Measurements from ENCODE around the gene TEX52.

Gene TEX52

DNA sequence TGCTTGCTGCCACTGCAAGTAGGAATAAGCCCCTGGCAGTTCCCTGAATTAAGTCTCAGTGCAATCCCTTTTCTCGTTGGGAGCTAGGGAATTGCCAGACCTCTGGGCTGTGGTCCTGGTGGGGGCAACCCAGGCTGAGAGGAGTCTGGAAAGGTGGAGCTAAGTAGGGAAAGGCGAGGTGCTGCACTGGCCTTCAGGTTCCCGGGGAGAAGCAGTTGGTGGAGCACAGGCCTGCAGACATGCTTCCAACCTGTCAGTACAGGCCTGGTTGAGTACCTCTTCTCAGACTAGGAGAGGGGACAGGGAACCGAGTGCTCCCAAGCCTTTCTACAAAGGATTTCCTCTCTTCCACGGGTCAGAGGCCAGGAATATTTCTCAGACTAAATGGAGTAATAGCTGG lies 23.5 kb downstream of the TEX52 start:
- no peak for DNase-seq (ENCODE audit: low read depth, low spot score)

DNA sequence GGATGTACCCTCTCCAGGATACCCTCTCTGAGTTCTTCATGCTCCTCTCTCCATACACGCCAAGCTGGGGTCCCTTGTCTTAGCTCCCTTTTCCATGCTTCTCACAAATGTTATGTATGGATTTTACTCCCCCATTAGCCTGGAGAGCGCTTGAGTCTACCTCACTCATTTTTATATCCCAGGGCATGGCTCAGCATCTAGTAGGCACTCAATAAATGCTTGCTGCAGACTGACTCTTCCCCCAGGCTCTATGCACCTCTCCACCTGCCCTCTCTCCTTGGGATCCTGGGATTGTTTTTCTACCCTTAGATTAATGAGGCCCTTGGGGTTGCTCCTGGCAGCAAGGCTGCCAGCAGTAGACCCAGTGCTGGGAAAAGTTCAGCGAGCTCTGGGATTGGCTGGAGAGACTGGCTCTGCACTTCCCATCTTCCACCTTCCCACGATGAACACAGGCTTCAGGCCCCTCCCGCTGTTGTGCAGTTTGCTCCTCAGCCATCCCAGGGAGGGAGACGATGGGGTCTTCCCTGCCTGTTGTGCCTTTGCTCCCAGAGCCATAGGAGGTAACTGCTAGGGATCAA lies 24.2 kb downstream of the TEX52 start:
- no peak for DNase-seq (ENCODE audit: low read depth, low spot score)

- DNase-seq (ENCODE audit: low read depth, low spot score): no peak
Observed at GRCh38 chr12:2829275-2829674, 27.6 kb downstream of the TEX52 start.

GRCh38 chr12:2826721-2827515 lies 29.9 kb downstream of the TEX52 start:
- DNase-seq (ENCODE audit: low read depth, low spot score): no peak

GRCh38 chr12:2826036-2826435 lies 30.8 kb downstream of the TEX52 start:
- no peak for DNase-seq (ENCODE audit: low read depth, low spot score)

GRCh38 chr12:2825132-2825531 lies 31.7 kb downstream of the TEX52 start:
- no peak for DNase-seq (ENCODE audit: low read depth, low spot score)

GRCh38 chr12:2824541-2824940 lies 32.3 kb downstream of the TEX52 start:
- no peak for DNase-seq (ENCODE audit: low read depth, low spot score)

DNA sequence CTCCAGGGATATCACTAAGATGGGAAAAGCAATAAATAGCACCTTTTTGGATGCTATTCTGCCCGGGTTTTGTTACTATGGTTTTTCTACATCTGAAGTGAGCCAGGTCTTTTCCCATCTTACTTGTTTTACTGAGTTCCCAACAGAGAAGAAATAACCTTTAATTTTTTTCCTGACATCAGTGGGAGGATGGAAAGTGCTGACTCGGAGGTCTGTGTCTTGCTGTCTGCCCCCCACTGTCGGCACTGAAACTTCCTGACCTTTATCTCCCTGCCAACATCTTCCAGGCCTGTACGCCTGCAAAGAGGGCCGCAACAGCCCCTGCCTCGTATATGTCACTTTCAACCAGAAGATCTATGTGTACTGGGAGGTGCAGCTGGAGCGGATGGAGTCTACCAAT lies 33.4 kb downstream of the TEX52 start:
- no peak for DNase-seq (ENCODE audit: low read depth, low spot score)

- DNase-seq (ENCODE audit: low read depth, low spot score): no peak
Observed at GRCh38 chr12:2820432-2820831, 36.4 kb downstream of the TEX52 start.

DNA sequence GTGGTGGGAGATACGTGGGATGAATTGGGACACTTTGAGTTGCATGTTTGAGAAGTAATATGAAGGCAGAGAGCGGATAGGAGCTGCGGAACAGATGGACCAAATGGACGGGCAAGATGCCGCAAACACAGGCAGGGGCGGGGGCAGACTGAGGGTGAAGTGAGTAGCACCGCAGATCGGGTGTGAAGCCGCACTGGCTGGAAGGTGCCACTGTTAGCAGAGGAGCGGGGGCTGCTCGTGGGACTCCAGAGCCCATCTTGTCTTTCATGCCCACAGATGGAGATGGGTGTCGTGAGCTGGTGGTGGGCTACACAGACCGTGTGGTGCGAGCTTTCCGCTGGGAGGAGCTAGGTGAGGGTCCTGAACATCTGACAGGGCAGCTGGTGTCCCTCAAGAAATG lies 37.0 kb downstream of the TEX52 start:
- no peak for DNase-seq (ENCODE audit: low read depth, low spot score)

- no peak for DNase-seq (ENCODE audit: low read depth, low spot score)
Observed at GRCh38 chr12:2813214-2814185, 43.3 kb downstream of the TEX52 start.

DNA sequence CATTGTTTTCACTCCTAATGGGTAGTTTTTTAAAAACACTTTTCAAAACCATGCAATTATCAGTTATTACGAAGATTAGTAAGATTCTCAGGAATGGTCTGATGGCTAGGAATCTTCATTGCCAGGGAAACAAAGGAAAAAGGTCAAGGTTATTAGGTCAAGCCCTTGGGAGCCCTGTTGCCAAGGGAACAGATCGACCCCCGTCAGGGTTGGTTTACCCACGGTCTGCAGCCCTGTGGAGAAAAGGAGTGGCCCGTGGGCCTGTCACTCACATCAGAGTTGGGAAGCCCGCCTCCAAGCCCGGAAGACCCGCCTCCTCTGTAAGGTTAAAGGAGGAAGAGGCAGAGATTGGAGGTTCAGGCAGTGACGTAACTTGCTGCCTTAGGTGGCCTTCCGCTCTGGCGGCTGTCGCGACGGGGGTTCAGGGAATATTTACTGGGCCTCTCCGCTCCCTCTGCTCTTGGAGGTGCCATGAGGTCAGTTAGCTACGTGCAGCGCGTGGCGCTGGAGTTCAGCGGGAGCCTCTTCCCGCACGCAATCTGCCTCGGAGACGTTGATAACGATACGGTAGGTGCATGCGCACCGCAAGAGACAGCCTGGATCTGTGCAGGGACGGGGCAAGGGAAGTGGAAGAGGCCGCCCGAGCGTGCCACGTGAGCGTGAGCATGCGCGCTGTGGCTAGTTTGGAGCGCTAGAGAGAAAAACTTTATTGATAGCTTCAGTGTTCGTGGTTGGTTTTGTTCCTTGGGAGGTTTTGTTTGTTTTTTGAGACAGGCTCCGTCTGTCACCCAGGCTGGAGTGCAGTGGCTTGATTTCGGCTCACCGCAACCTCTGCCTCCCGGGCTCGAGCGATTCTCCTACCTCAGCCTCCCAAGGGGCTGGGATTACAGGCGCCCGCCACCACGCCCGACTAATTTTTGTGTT lies 44.3 kb downstream of the TEX52 start, which contains the start of gene ITFG2:
Gene ITFG2, plus strand, starts transcription at position 379 of the 924 bp plus-strand sequence. Its CDS starts 93 bp downstream, at position 472.
- DNase-seq (ENCODE audit: low read depth, low spot score): peak; percentile 95

DNA sequence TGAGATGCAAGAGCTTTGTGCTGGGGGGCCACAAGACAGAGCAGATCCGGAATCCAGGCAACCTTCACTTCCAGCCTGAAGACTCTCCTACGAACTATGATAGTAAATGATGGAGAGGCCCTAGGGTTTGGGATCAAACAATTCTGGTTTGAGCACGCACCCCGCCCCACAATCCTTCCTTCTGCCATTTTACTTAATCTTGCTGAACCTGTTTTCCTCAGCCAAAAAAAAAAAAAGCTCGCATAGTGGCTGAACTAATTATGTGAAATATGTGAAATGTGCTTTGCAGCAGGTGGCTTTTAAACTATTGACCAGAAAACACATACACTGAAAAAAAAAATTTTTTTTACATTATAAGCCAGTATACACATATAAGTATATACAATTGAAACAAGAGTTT lies 45.0 kb downstream of the TEX52 start:
- no peak for DNase-seq (ENCODE audit: low read depth, low spot score)

DNA sequence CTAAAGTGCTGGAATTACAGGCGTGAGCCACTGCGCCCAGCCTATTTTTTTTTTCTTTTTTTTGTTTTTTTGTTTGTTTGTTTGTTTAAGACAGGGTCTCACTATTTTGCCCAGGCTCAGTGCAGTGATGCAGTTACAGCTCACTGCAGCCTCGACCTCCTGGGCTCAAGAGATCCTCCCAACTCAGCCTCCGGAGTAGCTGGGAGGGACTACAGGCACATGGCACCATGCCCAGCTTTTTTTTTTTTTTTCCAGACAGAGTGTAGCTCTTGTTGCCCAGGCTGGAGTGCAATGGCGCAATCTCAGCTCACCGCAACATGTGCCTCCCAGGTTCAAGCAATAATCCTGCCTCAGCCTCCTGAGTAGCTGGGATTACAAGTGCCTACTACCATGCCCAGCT lies 50.1 kb downstream of the TEX52 start:
- DNase-seq (ENCODE audit: low read depth, low spot score): no peak

DNA sequence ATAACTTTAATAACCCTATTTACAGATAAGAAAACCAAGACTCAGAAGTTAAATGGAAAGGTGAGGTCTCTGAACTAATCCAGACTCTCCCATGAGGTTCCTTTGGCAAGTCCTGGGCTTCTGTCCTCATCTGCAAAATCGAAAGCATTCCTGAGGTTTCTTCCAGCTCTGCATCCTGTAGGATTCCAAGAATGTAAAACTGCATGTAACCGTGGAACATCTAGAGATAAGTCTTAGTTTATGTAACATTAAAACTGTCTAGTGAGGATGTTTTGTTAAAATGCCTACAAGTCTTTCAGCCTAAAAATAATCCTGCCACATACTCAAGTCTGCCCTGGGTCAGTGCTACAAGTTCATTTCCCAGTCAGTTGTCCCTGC lies 51.7 kb downstream of the TEX52 start:
- DNase-seq (ENCODE audit: low read depth, low spot score): no peak

DNA sequence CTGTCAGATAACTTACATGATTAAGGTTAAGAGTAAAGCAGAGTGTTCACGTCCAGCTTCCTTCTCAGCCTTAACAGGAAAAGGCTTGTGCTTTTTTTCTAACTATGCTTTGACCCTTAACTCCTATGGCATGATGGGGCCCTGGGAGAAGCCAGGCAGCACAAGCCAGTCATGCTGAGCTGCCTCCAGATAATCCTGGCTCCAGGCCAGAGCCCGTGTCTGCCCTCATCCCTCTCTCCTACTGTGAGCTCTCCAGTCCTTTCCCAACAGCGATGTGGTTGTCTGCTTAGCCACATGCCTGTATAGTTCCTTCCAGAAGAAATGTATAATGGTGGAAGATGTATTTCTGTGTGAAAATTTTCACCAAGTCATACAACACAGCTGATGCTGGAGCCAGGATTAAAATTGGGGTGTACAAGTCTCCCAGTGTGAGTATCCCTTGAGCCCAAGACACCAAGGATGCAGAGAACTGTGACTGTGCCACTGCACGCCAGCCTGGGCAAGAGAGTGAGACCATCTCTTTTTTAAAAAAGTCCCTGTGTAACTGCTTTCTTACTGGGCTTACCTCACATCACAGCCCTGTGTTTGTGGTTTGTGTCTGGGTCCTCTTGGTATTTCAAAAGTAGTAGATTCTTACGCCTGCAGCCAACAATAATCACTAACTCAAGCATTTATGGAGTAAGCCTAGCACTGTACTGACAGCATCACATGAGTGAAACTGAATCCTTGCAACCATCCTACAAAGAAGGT lies 52.3 kb downstream of the TEX52 start:
- DNase-seq (ENCODE audit: low read depth, low spot score): no peak

- no peak for DNase-seq (ENCODE audit: low read depth, low spot score)
Observed at GRCh38 chr12:2803635-2804392, 53.0 kb downstream of the TEX52 start.

- DNase-seq (ENCODE audit: low read depth, low spot score): no peak
Observed at GRCh38 chr12:2801044-2801783, 55.6 kb downstream of the TEX52 start.

GRCh38 chr12:2800046-2800570 lies 56.7 kb downstream of the TEX52 start:
- DNase-seq (ENCODE audit: low read depth, low spot score): no peak
